CD4-positive, alpha-beta T cell (primary cell): ENCODE measurements around the gene SSBP3. TPM values are rescaled to one million over a fixed set of nuclear protein-coding genes. Genes with fewer than 3 reads are reported as not detected.

Experiments used
- ATAC-seq: fragments of 200-7000 bp; cut with Tn5 transposase; one replicate; pipeline ENCODE4 v1.10.0; 2022; ENCODE audit warnings: mild to moderate bottlenecking; ENCODE audit not compliant: poor library complexity
- CTCF ChIA-PET: fragments of 350-600 bp; sonication (Branson Sonifier 250); formaldehyde crosslinking; loops from one replicate; lab custom pipeline; 2021; ENCODE audit warnings: antibody characterized with exemption, inconsistent platforms; lab: Charles Lee
- POLR2A ChIA-PET: fragments of 350-600 bp; sonication (Branson Sonifier 250); formaldehyde crosslinking; loops from one replicate; lab custom pipeline; 2021; ENCODE audit warnings: antibody characterized with exemption, inconsistent platforms; lab: Charles Lee
- DNase-seq, 14 experiments: peaks; one replicate each; pipeline ENCODE4 v3.0.0-alpha.2; 2013 to 2020; ENCODE audit warnings: mixed read lengths in 2 of 14
- H3K27ac ChIP-seq, 2 donors: one replicate each; pipeline versions ENCODE4 v1.5.1 to v1.7.0; 2013; ENCODE audit warnings: low read length in 2 of 2, low read depth in 1 of 2, mild to moderate bottlenecking in 1 of 2
- H3K27me3 ChIP-seq, 2 experiments: 1 replicate in 1 of 2; 2 replicates in 1 of 2; pipeline versions ENCODE4 v1.6.1 to v1.7.0; 2013; ENCODE audit warnings: low read length in 2 of 2, control low read depth in 1 of 2, mild to moderate bottlenecking in 1 of 2, moderate library complexity in 1 of 2; ENCODE audit not compliant: insufficient read depth in 2 of 2, control insufficient read depth in 1 of 2
- H3K36me3 ChIP-seq: one replicate; pipeline ENCODE4 v1.6.1; 2013; ENCODE audit warnings: low read length, control low read depth; ENCODE audit not compliant: insufficient read depth
- H3K4me1 ChIP-seq: one replicate; pipeline ENCODE4 v1.6.1; 2013; ENCODE audit warnings: low read length, control low read depth; ENCODE audit not compliant: insufficient read depth
- H3K4me3 ChIP-seq: one replicate; pipeline ENCODE4 v1.5.1; 2013; ENCODE audit warnings: mild to moderate bottlenecking, low read length, moderate library complexity
- H3K9me3 ChIP-seq, 2 experiments: 1 replicate in 1 of 2; 2 replicates in 1 of 2; pipeline versions ENCODE4 v1.6.1 to v1.7.0; 2013; ENCODE audit warnings: low read length in 2 of 2, mild to moderate bottlenecking in 2 of 2, control low read depth in 1 of 2, moderate library complexity in 1 of 2; ENCODE audit not compliant: control insufficient read depth in 1 of 2, insufficient read depth in 1 of 2
- H3K27ac Mint-ChIP-seq: one replicate; pipeline ENCODE4 v1.8.0; 2020; ENCODE audit warnings: mixed read lengths
- H3K27me3 Mint-ChIP-seq: one replicate; pipeline ENCODE4 v1.8.0; 2021; ENCODE audit warnings: mixed read lengths
- H3K36me3 Mint-ChIP-seq: one replicate; pipeline ENCODE4 v1.8.0; 2021; ENCODE audit warnings: low read depth, mixed read lengths
- H3K4me1 Mint-ChIP-seq: one replicate; pipeline ENCODE4 v1.8.0; 2021; ENCODE audit warnings: low read depth, mixed read lengths
- H3K4me3 Mint-ChIP-seq: one replicate; pipeline ENCODE4 v1.8.0; 2020; ENCODE audit warnings: mild to moderate bottlenecking, mixed read lengths
- H3K9me3 Mint-ChIP-seq: one replicate; pipeline ENCODE4 v1.8.0; 2020; ENCODE audit warnings: mixed read lengths
- intact Hi-C, 2 experiments: fragments of 100-400 bp; cut with DNase I in 1 of 2; cut with micrococcal nuclease in 1 of 2; formaldehyde crosslinking; loops; one replicate each; pipeline versions ENCODE4 v1.15.1 to v1.9.0; 2023 to 2025; cut with DNase I, micrococcal nuclease
- total RNA-seq, 174 experiments: library from RNA in 2 of 174; stranded (reverse) in 2 of 174; gene quantifications; one replicate each; pipeline ENCODE4 v1.2.3 and lab custom pipeline; 2021 to 2026
- TF ChIP-seq, protein P1 (sequence below): fragments of 200-600 bp; IDR thresholded peaks from one replicate; pipeline ENCODE4 v1.8.0; 2022; ENCODE audit warnings: antibody characterized with exemption, mild to moderate bottlenecking

Gene SSBP3
- total RNA-seq, 2 experiments from 2014 or later: 50.6 to 52.4 TPM

DNA sequence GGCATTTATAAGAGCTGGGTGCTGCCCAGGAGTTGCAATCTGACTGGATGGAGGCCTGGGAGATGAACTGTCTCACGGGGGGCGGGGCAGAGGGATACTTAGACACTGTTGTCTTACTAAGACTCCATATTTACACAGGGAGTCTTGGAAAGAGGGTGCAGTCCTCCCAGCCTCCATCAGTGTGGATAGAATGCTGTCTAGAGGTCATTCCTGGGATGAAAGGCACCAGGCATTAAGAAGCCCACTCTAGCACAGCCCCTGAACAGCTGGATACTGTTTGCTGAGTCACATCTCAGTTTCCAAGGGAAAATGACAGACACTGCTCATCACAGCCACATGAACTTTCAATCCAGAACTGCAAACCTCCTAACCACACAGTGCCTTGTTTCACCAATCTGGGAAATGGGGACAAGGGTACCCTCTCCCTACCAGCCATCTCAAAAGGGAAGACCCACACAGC is 43.3 kb downstream of the SSBP3 start:
- Histone ChIP-seq H3K27me3 (no peaks in the 10 kb centered on the region), H3K36me3 (peaks cover 9% of the 10 kb centered on the region), H3K9me3 (no peaks in the 10 kb centered on the region), H3K27ac (no peak overlapping the region), H3K4me1 (peaks cover 20% of the 10 kb centered on the region), H3K4me3 (no peak overlapping the region)
- ATAC-seq (no peak), DNase-seq (no peak)
- H3K4me1 Mint-ChIP-seq: peaks cover 88% of the 10 kb centered on the region
- no peaks in the 10 kb centered on the region for H3K36me3 Mint-ChIP-seq
- H3K9me3 Mint-ChIP-seq: no peaks in the 10 kb centered on the region
- POLR2A ChIA-PET: no interaction called here
- no peaks in the 10 kb centered on the region for H3K27me3 Mint-ChIP-seq
- H3K4me3 Mint-ChIP-seq: no peak overlapping the region
- H3K27ac Mint-ChIP-seq: peak overlapping the region; percentile 94
- TF ChIP-seq, protein P1, sequence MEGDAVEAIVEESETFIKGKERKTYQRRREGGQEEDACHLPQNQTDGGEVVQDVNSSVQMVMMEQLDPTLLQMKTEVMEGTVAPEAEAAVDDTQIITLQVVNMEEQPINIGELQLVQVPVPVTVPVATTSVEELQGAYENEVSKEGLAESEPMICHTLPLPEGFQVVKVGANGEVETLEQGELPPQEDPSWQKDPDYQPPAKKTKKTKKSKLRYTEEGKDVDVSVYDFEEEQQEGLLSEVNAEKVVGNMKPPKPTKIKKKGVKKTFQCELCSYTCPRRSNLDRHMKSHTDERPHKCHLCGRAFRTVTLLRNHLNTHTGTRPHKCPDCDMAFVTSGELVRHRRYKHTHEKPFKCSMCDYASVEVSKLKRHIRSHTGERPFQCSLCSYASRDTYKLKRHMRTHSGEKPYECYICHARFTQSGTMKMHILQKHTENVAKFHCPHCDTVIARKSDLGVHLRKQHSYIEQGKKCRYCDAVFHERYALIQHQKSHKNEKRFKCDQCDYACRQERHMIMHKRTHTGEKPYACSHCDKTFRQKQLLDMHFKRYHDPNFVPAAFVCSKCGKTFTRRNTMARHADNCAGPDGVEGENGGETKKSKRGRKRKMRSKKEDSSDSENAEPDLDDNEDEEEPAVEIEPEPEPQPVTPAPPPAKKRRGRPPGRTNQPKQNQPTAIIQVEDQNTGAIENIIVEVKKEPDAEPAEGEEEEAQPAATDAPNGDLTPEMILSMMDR: no peak
- CTCF ChIA-PET: no interaction called here
- intact Hi-C loops: loop anchor here in 1 of 2 experiments (5.0 kb wide), 1 partner anchor 124 kb away; no protein-coding TSS in a partner anchor

DNA sequence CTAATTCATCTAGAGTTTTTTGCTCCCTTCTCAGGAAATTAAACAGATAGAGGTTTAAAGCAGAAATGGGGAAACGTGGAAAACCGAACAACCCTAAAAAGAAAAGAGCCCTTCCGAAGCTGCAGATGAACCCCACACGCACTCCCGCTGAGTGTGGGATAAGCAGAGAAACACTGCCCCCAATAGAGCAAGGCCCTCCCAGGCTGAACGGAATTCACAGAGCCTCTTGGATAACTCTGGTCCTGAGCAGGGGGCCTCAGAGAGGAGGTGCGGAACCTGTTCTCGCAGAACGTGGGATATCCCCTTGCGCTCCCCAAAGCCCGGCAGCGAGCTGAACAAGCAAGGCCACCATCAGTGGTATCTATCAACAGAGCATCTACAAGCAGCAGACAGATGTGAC is 44.9 kb downstream of the SSBP3 start:
- Histone ChIP-seq H3K4me1 (peaks cover 36% of the 10 kb centered on the region), H3K9me3 (no peaks in the 10 kb centered on the region), H3K36me3 (peaks cover 3% of the 10 kb centered on the region), H3K27me3 (no peaks in the 10 kb centered on the region), H3K4me3 (no peak overlapping the region), H3K27ac (no peak overlapping the region)
- ChIA-PET POLR2A (no interaction called here), CTCF (no interaction called here)
- DNase-seq (no peak), ATAC-seq (no peak)
- H3K27ac Mint-ChIP-seq: peak overlapping the region; percentile 94
- H3K27me3 Mint-ChIP-seq: no peaks in the 10 kb centered on the region
- intact Hi-C loops: loop anchor here in 1 of 2 experiments (5.0 kb wide), 1 partner anchor 126 kb away; no protein-coding TSS in a partner anchor
- TF ChIP-seq, protein P1: no peak
- no peaks in the 10 kb centered on the region for H3K9me3 Mint-ChIP-seq
- peaks cover 97% of the 10 kb centered on the region for H3K4me1 Mint-ChIP-seq
- no peak overlapping the region for H3K4me3 Mint-ChIP-seq
- H3K36me3 Mint-ChIP-seq: peaks cover 8% of the 10 kb centered on the region

DNA sequence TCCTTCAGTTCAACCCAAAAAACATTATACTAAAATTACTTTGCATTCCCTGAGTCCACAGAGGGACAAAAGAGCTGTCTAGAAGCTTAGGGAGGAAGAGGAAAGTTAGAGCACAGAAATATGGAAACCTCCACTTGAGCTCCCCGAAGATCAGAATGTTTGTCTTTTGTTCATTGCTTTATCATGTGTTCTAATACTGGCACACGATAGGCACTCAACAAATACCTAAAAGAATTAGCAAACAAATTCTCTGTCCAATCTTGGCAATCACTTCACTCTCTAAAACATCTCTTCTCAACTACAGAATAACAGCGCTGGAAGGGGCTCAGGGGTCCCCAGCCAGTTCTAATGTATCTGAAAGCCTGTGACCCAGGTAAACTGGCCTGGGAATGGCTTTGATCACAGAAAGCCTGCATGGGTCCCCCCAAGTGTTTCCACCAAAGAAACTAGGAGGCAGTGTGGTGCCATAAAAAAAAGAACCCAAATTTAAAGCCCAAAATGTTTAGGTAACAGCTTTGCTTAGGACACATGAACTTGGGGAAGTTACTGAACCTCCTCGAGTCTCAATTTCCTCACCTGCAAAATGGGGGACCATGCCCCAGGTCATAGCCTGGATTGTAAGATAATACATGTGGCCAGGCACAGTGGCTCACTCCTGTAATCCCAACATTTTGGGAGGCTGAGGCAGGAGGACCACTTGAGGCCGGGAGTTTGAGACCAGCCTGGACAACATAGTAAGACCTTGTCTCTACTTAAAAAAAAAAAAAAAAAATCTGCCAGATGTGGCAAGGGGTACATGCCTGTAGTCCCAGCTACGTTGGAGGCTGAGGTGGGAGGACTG is 45.8 kb downstream of the SSBP3 start:
- no peaks in the 10 kb centered on the region for H3K27me3 ChIP-seq
- H3K27ac ChIP-seq: no peak overlapping the region
- POLR2A ChIA-PET: no interaction called here
- peak overlapping the region; percentile 94 for H3K27ac Mint-ChIP-seq
- H3K4me3 ChIP-seq: no peak overlapping the region
- no peaks in the 10 kb centered on the region for H3K27me3 Mint-ChIP-seq
- H3K36me3 Mint-ChIP-seq: peaks cover 8% of the 10 kb centered on the region
- peaks cover 45% of the 10 kb centered on the region for H3K4me1 ChIP-seq
- H3K9me3 Mint-ChIP-seq: no peaks in the 10 kb centered on the region
- DNase-seq (no peak), ATAC-seq (no peak)
- peaks cover 96% of the 10 kb centered on the region for H3K4me1 Mint-ChIP-seq
- CTCF ChIA-PET: no interaction called here
- no peak overlapping the region for H3K4me3 Mint-ChIP-seq
- H3K36me3 ChIP-seq: peaks cover 3% of the 10 kb centered on the region
- intact Hi-C loops: loop anchor here in 1 of 2 experiments (5.0 kb wide), 1 partner anchor 127 kb away; no protein-coding TSS in a partner anchor
- H3K9me3 ChIP-seq: no peaks in the 10 kb centered on the region
- TF ChIP-seq, protein P1: no peak
